CD1c-positive myeloid dendritic cell (primary cell): ENCODE measurements around the gene SLC46A2.
A peak's percentile ranks its signal among the peaks of the same experiment; 100 is the strongest.

Experiments
- DNase-seq: peaks from one replicate; pipeline ENCODE4 v3.0.0-alpha.2; 2016; ENCODE audit errors: extremely low spot score

The SLC46A2 gene

GRCh38 chr9:112858625-112859147 lies 32.0 kb downstream of the SLC46A2 start:
- peak; percentile 89 for DNase-seq

GRCh38 chr9:112858005-112858404 lies 32.7 kb downstream of the SLC46A2 start:
- DNase-seq: no peak

- DNase-seq: no peak
These were observed 33.8 kb downstream of the SLC46A2 start for GRCh38 chr9:112856843-112857242.

- no peak for DNase-seq
These were observed 34.5 kb downstream of the SLC46A2 start for GRCh38 chr9:112856200-112856599.

GRCh38 chr9:112854657-112855056 lies 36.0 kb downstream of the SLC46A2 start:
- no peak for DNase-seq

- DNase-seq: no peak
These were observed 36.6 kb downstream of the SLC46A2 start for GRCh38 chr9:112853882-112854585.

GRCh38 chr9:112852741-112853504 lies 37.8 kb downstream of the SLC46A2 start:
- no peak for DNase-seq

GRCh38 chr9:112850840-112851239 lies 39.8 kb downstream of the SLC46A2 start:
- DNase-seq: no peak

- peak; percentile 26 for DNase-seq
These were observed 41.2 kb downstream of the SLC46A2 start for GRCh38 chr9:112849363-112849922.

GRCh38 chr9:112848316-112849151 lies 42.1 kb downstream of the SLC46A2 start:
- peak; percentile 21 for DNase-seq

GRCh38 chr9:112846528-112847488 lies 43.9 kb downstream of the SLC46A2 start:
- DNase-seq: no peak

- DNase-seq: peak; percentile 88
These were observed 45.7 kb downstream of the SLC46A2 start for GRCh38 chr9:112844771-112845542.

GRCh38 chr9:112842555-112842954 lies 48.1 kb downstream of the SLC46A2 start:
- no peak for DNase-seq

GRCh38 chr9:112841261-112841660 lies 49.4 kb downstream of the SLC46A2 start:
- DNase-seq: peak; percentile 47

GRCh38 chr9:112839331-112839730 lies 51.3 kb downstream of the SLC46A2 start:
- peak; percentile 74 for DNase-seq

GRCh38 chr9:112838342-112838741 lies 52.3 kb downstream of the SLC46A2 start:
- DNase-seq: no peak

GRCh38 chr9:112836394-112836793 lies 54.3 kb downstream of the SLC46A2 start:
- no peak for DNase-seq

GRCh38 chr9:112833081-112833480 lies 57.6 kb downstream of the SLC46A2 start:
- no peak for DNase-seq

- DNase-seq: no peak
These were observed 58.7 kb downstream of the SLC46A2 start for GRCh38 chr9:112831969-112832368.
